OCI-LY1 (cell line): ENCODE measurements around the gene TGM4.

Source experiments
- CTCF ChIP-seq: fragments of 200-600 bp; sonication (generic), shearing (Covaris generic); IDR thresholded peaks from 2 replicates; pipeline ENCODE4 v1.5.1; 2017; ENCODE audit warnings: mild to moderate bottlenecking, antibody characterized with exemption, low read length, moderate library complexity, mixed read lengths
- EZH2 ChIP-seq: fragments of 200-600 bp; sonication (generic), shearing (Covaris generic); IDR thresholded peaks from 2 replicates; pipeline ENCODE4 v1.8.0; 2017; ENCODE audit warnings: borderline replicate concordance, mixed run types, mild to moderate bottlenecking, antibody characterized with exemption, low read length, moderate library complexity, mixed read lengths

GRCh38 chr3:44926921-44927320, 52.5 kb downstream of the TGM4 start:
- TF ChIP-seq CTCF (no peak), EZH2 (no peak)
